Esophagus muscularis mucosa (tissue), 4 donors: ENCODE data around the gene MATCAP1. TPM values are rescaled to one million over a fixed set of nuclear protein-coding genes. Genes with fewer than 3 reads are reported as not detected.

Source experiments
- DNase-seq: peaks from one replicate; pipeline ENCODE4 v3.0.0-alpha.2; 2017; ENCODE audit errors: extremely low spot score
- H3K27ac ChIP-seq, 4 donors: fragments of 200-600 bp; sonication (generic); replicated peaks in 1 of 4; 1 replicate in 3 of 4; 2 replicates in 1 of 4; pipeline ENCODE4 v1.5.1; 2016 to 2019; ENCODE audit warnings: mild to moderate bottlenecking in 1 of 4
- H3K27me3 ChIP-seq, 4 donors: fragments of 200-600 bp; sonication (generic); one replicate each; pipeline versions ENCODE4 v1.5.1 to v1.6.0; 2016 to 2019
- H3K36me3 ChIP-seq, 4 donors: fragments of 200-600 bp; sonication (generic); one replicate each; pipeline ENCODE4 v1.5.1; 2016 to 2019
- H3K4me1 ChIP-seq, 4 donors: fragments of 200-600 bp; sonication (generic); one replicate each; pipeline ENCODE4 v1.5.1; 2016 to 2019
- H3K4me3 ChIP-seq, 4 donors: fragments of 200-600 bp; sonication (generic); 1 replicate in 2 of 4; 2 replicates in 2 of 4; pipeline ENCODE4 v1.5.1; 2016 to 2019; ENCODE audit warnings: mild to moderate bottlenecking in 4 of 4, moderate library complexity in 1 of 4
- H3K9me3 ChIP-seq, 4 donors: fragments of 200-600 bp; sonication (generic); 1 replicate in 3 of 4; 2 replicates in 1 of 4; pipeline ENCODE4 v1.5.1; 2016 to 2019
- EP300 ChIP-seq: sonication (generic); formaldehyde crosslinking; IDR thresholded peaks from one replicate; pipeline ENCODE4 v1.6.1; 2017; ENCODE audit warnings: antibody characterized with exemption
- POLR2A ChIP-seq: fragments of 450-650 bp; IDR thresholded peaks from one replicate; pipeline ENCODE4 v1.6.1; 2017; ENCODE audit warnings: antibody characterized with exemption, moderate library complexity, mild to moderate bottlenecking, low read depth
- POLR2AphosphoS5 ChIP-seq, 2 donors: sonication (generic); formaldehyde crosslinking; IDR thresholded peaks; one replicate each; pipeline ENCODE4 v1.6.1; 2017; ENCODE audit warnings: antibody characterized with exemption in 2 of 2
- WGBS: methylation state at CpG from one replicate; pipeline ENCODE4 v1.1.5; 2018; 5-methylcytosine and 5-hydroxymethylcytosine counted together
- intact Hi-C: fragments of 100-400 bp; cut with DNase I; formaldehyde crosslinking; loops from one replicate; pipeline ENCODE4 v1.15.1; 2023
- total RNA-seq, 4 donors: library from RNA; depleted of rRNA; stranded (reverse); fragments of >200 nt; gene quantifications; one replicate each; pipeline versions ENCODE4 v1.1.0 to v1.2.1, GENCODE V29; 2016
- TF ChIP-seq, protein P1 (sequence below), 3 experiments: fragments of 200-600 bp in 2 of 3; fragments of 450-650 bp in 1 of 3; sonication (generic) in 2 of 3; IDR thresholded peaks; one replicate each; pipeline ENCODE4 v1.5.1; 2017 to 2019; ENCODE audit warnings: antibody characterized with exemption in 3 of 3, mild to moderate bottlenecking in 2 of 3, moderate library complexity in 1 of 3

The MATCAP1 gene
- total RNA-seq, 4 donors from 2014 or later, result 7.8 to 17.7 (median 11.2) TPM

GRCh38 chr16:67157106-67157748 lies 26.5 kb downstream of the MATCAP1 start:
- Histone ChIP-seq H3K4me3 (no peak overlapping the region), H3K27me3 (no peaks in the 10 kb centered on the region), H3K4me1 (peaks cover 42 to 52% (median 47%) of the 10 kb centered on the region in 4 donors), H3K9me3 (no peaks in the 10 kb centered on the region), H3K36me3 (no peaks in the 10 kb centered on the region), H3K27ac (no peak overlapping the region)
- no peak for DNase-seq
- intact Hi-C loops, result loop anchor here (5.0 kb wide), 2 partner anchors 140 to 260 kb away; no protein-coding TSS in a partner anchor
- TF ChIP-seq POLR2AphosphoS5 (IDR thresholded peaks at IDR 0.05), result no peak
- 66% methylated on average over 7 of the region's 7 CpGs for WGBS

DNA sequence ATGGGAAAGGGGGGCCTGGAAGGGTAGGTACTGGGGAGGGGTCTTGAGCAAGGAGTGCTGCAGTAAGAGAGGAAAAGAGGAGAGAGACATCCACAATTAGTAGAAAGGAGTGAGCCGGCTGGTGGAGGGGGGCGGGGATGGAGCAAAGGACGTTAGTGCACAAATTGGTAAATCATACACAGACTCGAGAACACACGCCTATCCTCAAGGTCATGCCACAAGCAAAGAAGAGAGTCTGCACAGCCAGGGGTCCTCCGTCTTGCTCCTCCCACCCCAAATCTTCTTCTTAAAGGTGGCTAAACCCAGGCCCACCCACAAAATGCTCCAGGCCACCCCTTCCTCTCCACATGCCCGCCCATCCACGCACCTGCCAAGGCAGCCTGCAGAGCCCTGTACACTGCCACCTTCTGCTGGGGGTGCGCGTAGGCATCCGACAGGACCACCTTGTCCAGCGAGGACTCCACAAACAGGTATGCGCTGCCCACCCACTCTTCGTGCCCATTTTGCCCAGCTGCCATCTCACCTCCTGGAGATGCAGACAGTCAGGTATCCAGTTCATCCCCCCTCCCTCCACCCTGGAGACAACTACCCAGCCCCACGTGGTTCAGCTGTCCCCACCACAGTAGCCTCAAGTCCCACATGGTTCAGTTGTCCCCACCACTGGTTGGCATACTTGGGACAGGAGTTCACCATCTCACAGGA lies 27.5 kb downstream of the MATCAP1 start:
- no peaks in the 10 kb centered on the region for H3K9me3 ChIP-seq

GRCh38 chr16:67155295-67156142 lies 28.2 kb downstream of the MATCAP1 start:
- intact Hi-C loops, result loop anchor here (1.0 to 5.0 kb wide), 3 partner anchors 138 to 258 kb away; no protein-coding TSS in a partner anchor
- 48% methylated on average over 14 of the region's 74 CpGs for WGBS
- Histone ChIP-seq H3K27ac (no peak overlapping the region), H3K9me3 (no peaks in the 10 kb centered on the region), H3K36me3 (no peaks in the 10 kb centered on the region), H3K4me1 (peaks cover 32 to 48% (median 44%) of the 10 kb centered on the region in 4 donors), H3K27me3 (no peaks in the 10 kb centered on the region), H3K4me3 (peak overlapping the region; percentile 25 to 40 (median 32))
- DNase-seq, result no peak
- TF ChIP-seq POLR2AphosphoS5 (IDR thresholded peaks at IDR 0.05), result peak in 1 of 2 donors; percentile 19
- TF ChIP-seq, protein P1, sequence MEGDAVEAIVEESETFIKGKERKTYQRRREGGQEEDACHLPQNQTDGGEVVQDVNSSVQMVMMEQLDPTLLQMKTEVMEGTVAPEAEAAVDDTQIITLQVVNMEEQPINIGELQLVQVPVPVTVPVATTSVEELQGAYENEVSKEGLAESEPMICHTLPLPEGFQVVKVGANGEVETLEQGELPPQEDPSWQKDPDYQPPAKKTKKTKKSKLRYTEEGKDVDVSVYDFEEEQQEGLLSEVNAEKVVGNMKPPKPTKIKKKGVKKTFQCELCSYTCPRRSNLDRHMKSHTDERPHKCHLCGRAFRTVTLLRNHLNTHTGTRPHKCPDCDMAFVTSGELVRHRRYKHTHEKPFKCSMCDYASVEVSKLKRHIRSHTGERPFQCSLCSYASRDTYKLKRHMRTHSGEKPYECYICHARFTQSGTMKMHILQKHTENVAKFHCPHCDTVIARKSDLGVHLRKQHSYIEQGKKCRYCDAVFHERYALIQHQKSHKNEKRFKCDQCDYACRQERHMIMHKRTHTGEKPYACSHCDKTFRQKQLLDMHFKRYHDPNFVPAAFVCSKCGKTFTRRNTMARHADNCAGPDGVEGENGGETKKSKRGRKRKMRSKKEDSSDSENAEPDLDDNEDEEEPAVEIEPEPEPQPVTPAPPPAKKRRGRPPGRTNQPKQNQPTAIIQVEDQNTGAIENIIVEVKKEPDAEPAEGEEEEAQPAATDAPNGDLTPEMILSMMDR (IDR thresholded peaks at IDR 0.05), result peak; percentile 98 to 99 (median 98)
- no peak for TF ChIP-seq EP300

More for the DNA sequence above, 27.5 kb downstream of the MATCAP1 start:
- H3K36me3 ChIP-seq, result no peaks in the 10 kb centered on the region
- no peak overlapping the region for H3K27ac ChIP-seq
- TF ChIP-seq, protein P1 (IDR thresholded peaks at IDR 0.05), result no peak
- TF ChIP-seq EP300 (no peak), POLR2AphosphoS5 (IDR thresholded peaks at IDR 0.05) (no peak), POLR2A (no peak)
- 74% methylated on average over 15 of the region's 15 CpGs for WGBS
- H3K4me1 ChIP-seq, result peaks cover 34 to 47% (median 43%) of the 10 kb centered on the region in 4 donors
- intact Hi-C loops, result loop anchor here (1.0 to 5.0 kb wide), 3 partner anchors 139 to 259 kb away; no protein-coding TSS in a partner anchor
- no peaks in the 10 kb centered on the region for H3K27me3 ChIP-seq
- no peak overlapping the region for H3K4me3 ChIP-seq
- DNase-seq, result no peak

DNA sequence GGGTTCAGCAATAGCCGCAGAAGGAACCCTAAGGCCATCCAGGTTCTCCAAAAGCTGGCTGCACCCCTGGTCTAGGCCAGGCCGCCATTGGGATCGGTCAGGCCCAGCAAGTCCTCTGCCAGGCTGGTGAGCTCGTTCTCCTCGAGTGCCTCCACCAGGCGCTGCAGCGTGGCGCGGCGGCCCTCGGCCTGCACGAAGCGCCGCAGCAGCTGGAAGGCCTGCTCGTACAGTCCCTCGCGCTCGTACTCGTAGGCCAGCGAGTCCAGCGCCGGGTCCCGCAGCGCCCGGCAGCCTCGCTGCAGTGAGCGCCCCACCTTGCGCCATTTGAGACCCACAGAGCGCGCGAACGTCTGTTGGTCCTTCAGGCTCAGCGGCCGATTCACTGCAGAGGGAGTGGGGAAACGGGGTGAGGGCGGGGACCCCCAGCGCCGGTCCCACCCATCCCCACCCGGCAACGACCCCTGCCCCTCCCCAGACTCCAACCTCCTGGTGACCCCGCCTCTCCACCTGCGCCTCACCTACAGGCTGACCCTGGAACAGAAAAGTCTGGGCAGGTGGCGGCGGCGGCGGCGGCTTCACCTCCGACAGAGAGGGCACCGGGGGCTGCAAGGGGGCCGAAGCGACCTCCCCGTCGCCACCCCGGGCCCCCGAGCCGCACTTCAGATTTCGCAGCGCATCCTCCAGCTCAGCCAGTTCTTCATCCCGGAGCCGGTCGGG lies 29.0 kb downstream of the MATCAP1 start:
- TF ChIP-seq, protein P1 (IDR thresholded peaks at IDR 0.05), result no peak
- TF ChIP-seq POLR2AphosphoS5 (IDR thresholded peaks at IDR 0.05) (no peak), POLR2A (no peak), EP300 (no peak)
- H3K36me3 ChIP-seq, result peaks cover 0 to 2% (median 0%) of the 10 kb centered on the region in 4 donors
- DNase-seq, result no peak
- H3K4me1 ChIP-seq, result peaks cover 28 to 49% (median 46%) of the 10 kb centered on the region in 4 donors
- no peak overlapping the region for H3K27ac ChIP-seq
- WGBS, result no CpG with 5 or more reads among the region's 61 CpGs
- intact Hi-C loops, result loop anchor here (5.0 kb wide), 2 partner anchors 137 to 257 kb away; no protein-coding TSS in a partner anchor
- peak overlapping the region; percentile 25 to 40 (median 32) for H3K4me3 ChIP-seq
- H3K27me3 ChIP-seq, result no peaks in the 10 kb centered on the region
- H3K9me3 ChIP-seq, result no peaks in the 10 kb centered on the region
